Stimulated activated CD4-positive, alpha-beta T cell treated with anti-CD3 and anti-CD28 coated beads, Interleukin-12 subunit alpha, Interleukin-12 subunit beta, amount 100 ng/mL, for 48 hours (primary cell): ENCODE measurements around the gene PCSK1N.
"Not testable (repeated sequence)": the region's sequence is repeated elsewhere in the genome, so short reads cannot be mapped to it uniquely, and the experiment has no call there.

Experiments used
- DNase-seq, 3 donors: peaks; one replicate each; pipeline ENCODE4 v3.0.0-alpha.2; 2020; ENCODE audit warnings: low read depth in 2 of 3, low spot score in 1 of 3

PCSK1N gene, protein sequence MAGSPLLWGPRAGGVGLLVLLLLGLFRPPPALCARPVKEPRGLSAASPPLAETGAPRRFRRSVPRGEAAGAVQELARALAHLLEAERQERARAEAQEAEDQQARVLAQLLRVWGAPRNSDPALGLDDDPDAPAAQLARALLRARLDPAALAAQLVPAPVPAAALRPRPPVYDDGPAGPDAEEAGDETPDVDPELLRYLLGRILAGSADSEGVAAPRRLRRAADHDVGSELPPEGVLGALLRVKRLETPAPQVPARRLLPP

DNA sequence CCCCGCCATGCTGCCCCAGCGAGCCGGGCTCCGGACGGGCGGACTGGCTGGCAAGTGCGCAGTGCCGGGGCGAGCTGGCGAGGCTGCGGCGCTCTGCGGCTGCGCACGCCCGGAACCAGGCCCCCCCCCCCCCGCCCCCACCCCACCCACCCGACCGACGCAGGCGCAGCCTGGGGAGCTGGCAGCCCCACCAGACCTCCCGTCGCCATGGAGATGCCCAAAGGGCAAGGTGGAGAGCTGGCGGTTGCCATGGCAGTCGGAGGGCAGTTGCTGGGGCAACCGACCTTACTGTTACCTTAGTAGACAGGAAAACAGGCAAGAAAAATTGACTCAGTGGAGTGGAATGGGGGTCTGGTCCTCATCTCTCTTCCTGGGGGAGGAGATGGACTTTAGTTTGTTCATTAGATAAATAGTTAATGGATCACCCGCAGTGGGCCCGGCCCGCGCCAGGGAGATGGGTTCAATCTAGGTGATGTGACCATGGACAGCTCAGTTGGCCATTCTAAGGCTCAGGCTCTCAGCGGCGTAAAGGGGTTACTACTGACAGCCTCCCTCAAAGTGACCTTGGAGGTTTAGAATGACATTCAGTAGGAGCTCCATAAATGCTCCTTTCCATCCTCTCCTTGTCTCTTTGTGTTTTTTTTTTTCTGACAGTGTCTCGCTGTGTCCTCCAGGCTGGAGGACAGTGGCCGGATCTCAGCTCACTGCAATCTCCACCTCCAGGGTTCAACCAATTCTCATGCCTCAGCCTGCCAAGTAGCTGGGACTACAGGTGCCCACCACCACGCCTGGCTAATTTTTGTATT is at the start of gene PCSK1N:
Gene PCSK1N (minus strand): TSS at position 87 of the 806 bp plus-strand sequence. CDS start 78 bp downstream, at position 9.
- no peak for DNase-seq

DNA sequence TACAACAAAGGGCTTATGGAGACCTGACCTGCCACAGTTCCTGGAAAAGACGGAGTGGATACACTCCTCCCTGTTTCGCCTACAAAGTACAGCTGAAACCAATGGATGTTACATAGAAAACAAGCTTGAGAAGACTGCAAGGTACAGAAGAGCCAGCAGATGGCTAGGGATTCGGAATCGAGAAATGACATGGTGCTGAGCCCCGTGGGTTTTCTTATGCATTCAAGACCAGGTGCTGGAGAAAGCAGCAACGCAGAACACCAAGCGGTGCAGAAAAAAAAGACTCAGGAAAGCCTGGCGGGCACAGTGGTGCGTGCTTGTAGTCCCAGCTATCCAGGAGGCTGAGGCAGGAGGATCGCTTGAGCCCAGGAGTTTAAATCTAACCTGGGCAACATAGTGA is 48.3 kb upstream of the PCSK1N start:
- no peak for DNase-seq

DNA sequence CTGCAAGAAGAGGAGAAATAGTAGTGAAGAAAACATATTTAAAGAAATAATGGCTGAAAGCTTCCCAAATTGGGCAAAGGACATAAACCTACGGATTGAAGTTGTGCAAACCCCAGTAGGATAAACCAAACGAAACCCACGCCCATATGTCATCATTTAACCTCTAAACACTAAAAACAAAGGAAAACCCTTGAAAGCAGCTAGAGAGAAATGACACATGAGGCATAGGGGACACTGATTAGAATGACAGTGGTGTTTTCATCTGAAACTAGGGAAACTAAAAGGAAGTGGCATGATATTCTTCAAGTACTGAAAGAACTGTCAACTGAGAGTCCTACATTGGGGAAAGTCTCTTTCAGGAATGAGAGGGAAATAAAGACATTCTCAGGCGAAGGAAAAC is 41.5 kb upstream of the PCSK1N start:
- not testable (repeated sequence) for DNase-seq

DNA sequence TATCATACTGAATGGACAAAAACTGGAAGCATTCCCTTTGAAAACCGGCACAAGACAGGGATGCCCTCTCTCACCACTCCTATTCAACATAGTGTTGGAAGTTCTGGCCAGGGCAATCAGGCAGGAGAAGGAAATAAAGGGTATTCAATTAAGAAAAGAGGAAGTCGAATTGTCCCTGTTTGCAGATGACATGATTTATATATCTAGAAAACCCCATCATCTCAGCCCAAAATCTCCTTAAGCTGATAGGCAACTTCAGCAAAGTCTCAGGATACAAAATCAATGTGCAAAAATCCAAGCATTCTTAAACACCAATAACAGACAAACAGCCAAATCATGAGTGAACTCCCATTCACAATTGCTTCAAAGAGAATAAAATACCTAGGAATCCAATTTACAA is 36.6 kb upstream of the PCSK1N start:
- DNase-seq, result not testable (repeated sequence)

DNA sequence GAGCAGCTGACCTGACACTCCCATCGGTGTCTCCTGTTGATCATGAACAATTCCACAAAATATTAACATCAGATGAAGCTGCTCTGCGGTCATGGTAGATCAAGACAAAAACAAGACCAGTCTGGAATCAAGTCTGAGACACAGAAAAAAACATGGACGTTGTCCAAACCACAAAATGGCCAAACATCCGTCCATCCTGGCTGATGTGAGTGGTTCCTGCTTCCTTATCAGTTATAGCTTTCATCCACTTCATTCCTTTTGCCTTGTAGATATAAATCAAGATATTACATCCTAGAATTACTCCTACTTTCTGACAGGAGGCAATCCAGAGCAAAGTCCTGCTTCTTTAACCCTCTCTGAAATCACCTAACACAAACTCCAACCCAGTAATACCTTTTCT is 28.8 kb upstream of the PCSK1N start:
- DNase-seq, result no peak

DNA sequence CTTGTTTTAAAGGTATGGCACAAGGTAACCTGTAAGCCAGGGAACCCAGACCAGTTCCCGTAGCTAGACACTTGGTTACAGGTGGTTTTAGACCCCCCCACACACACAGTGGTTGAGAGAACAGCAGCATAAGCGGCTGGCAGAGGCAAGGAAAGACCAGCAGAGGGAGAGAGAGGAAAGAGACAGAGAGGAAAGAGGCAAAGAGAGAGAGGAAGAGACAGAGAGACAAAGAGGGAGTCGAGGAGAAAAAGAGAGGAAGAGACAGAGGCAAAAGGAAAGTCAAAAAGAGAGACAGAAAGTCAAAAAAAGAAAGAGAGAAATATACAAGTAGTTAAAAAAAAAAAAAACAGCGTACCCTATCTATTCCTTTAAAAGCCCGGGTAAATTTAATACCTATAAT is 19.5 kb upstream of the PCSK1N start:
- no peak for DNase-seq

DNA sequence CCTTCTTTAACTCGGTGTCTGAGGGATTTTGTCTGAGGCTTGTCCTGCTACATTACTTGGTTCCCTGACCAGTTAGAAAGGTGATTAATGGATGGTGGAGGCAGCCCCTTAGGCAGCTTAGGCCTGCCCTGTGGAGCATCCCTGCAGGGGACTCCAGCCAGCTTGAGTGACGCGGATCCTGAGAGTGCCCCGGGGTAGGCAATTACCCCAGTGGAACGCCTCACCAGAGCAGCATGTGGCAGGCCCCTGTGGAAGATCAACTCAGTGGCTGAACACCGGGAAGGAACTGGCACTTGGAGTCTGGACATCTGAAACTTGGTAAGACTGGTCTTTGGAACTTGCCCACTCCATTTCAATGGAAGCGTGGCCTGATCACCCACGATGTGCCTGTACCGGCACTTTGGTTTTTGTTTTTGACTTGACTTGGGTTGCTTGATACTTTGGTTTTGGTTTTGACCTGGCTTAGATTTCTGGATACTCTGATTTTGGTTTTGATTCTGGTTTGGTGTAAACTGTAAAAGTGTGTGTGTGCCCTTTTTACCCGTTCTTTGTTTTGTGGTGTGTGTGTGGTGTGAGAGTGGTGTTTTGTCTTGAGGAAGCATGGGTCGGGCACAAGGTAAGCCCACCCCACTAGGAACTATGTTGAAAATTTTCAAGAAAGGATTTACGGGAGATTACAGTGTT is 18.9 kb upstream of the PCSK1N start:
- not testable (repeated sequence) for DNase-seq

DNA sequence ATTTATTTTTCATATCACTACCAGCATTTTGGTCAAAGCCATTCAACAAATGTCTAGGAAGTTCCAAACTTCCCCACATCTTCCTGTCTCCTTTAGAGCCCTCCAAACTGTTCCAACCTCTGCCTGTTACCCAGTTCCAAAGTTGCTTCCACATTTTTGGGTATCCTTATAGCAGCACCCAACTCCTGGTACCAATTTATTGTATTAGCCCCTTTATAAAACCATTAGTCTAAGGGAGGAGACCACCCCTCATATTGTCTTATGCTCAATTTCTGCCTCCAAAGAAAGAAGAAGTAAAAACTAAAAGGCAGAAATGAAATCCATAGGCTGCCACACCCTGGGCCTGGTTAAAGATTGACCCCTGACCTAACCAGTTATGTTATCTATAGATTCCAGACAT is 18.1 kb upstream of the PCSK1N start:
- not testable (repeated sequence) for DNase-seq

DNA sequence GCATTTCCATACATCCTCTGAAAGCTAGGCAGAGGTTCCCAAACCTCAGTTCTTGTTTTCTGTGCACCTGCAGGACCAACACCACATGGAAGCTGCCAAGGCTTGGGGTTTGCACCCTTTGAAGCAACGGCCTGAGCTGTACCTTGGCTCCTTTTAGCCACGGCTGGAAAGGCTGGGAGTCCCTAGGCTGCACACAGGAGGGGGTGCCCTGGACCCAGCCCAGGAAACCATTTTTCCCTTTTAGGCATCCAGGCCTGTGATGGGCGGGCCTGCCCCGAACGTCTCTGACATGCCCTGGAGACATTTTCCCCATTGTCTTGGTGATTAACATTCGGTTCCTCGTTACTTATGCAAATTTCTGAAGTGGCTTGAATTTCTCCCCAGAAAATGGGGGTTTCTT is 17.4 kb upstream of the PCSK1N start:
- DNase-seq, result no peak

DNA sequence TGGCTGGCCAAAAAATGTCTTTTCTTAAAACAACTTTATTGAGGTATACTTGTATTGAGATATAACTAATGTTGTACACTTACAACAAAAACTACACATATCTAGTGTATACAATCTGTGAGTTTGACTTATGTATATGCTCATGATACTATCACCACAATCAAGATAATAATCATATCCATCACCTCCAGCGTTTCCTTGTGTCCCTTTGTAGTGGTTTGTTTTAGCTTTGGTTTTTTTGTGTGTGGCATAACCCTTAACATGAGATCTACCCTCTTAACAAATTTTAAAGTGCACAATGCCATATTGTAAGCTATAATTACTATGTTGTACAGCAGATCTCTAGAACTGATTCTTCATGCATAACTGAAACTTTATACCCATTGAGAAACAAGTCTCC is 13.4 kb upstream of the PCSK1N start:
- DNase-seq, result no peak

DNA sequence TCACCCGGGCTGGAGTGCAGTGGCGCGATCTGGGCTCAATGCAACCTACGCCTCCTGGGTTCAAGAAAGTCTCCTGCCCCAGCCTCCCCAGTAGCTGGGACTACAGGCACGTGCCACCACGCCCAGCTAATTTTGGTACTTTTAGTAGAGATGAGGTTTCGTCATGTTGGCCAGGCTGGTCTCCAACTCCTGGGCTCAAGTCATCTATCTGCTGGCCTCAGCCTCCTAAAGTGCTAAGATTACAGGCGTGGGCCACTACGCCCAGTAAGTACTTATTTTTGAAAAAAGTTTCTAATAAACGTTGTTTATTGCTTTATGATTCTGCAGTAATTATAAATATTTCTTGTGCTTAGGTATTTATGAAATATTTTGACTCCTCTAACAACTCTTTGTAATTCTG is 4.3 kb upstream of the PCSK1N start:
- no peak for DNase-seq

DNA sequence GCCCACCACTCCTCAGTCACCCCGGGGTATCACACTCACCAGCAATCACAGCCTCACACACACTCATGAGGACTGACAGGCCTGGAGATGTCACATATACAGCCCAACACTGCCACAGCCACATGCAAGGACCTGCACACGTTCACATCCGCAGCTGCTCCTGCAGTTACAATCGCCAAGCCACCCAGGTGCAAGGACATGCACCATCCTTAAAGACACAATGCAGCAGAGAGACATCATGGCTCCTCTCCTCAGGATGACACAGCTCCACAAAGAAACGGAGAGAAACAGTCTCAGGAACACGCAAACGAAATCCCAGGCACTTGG is 1.1 kb downstream of the PCSK1N start:
- DNase-seq, result no peak

DNA sequence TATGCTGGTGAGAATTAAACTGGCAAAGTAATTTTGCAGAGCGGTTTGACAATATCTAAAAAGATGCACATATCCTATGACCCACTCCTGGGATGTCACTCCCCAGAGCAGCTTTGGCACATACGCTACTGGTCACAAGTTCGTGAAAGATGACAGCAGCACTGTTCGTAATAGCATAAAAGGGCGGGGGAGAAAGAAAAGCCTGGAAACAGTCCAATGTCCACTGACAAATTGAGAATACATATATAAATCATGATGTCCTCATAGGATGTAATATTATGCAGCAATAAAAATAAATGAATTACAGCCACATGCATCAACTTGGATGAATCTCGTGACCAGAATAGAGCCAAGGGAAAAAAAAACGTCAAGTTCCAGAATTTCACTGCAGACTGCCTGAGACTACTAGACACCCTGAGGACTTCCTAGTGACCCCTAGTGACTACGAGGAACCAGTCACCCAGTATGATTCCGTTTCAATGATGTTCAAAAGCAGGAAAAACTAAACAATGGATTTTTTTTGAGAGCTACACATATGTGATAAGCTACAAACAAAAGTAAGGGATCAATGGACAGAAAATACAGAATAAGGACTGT is 1.8 kb downstream of the PCSK1N start:
- no peak for DNase-seq

DNA sequence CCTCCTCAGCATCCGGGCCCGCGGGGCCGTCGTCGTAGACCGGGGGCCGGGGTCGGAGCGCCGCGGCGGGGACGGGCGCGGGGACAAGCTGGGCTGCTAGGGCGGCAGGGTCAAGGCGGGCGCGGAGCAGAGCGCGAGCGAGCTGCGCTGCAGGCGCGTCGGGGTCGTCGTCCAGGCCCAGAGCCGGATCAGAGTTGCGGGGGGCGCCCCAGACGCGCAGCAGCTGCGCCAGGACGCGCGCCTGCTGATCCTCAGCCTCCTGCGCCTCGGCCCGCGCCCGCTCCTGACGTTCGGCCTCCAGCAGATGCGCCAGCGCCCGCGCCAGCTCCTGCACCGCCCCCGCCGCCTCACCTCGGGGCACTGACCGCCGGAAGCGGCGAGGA is 3.5 kb downstream of the PCSK1N start:
- no peak for DNase-seq

DNA sequence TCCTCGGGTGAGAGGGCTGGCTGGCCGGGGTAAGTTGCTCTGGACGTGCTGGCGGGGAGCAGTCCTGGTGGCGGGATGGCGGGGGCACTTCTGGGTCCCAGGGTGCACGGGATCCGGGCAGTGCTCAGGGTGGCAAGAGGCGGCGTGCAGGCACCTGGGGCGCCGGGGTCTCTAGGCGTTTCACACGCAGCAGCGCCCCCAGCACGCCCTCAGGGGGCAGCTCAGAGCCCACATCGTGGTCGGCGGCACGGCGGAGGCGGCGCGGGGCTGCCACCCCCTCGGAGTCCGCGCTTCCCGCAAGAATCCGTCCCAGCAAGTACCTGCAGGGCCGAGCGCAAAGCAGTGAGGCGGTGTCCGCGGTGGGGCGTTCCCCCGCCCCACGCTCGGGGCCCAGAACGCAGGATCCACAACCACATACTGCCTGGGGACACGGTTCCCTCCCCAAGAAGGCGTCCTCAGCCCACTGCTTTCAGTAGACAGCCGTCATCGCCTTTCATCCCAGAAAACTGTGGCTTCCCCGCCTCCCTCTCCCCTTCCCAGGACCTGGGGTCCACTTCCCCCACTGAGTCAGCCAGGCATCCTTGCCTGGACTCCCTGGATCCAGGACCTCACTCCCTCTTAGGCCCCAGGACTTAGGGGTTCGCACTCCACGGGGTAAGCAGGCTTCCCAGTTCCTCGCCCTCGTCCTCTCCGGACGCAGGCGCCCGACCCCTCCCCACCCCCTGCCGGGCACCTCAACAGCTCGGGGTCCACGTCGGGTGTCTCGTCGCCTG is 4.1 kb downstream of the PCSK1N start:
- DNase-seq, result no peak

DNA sequence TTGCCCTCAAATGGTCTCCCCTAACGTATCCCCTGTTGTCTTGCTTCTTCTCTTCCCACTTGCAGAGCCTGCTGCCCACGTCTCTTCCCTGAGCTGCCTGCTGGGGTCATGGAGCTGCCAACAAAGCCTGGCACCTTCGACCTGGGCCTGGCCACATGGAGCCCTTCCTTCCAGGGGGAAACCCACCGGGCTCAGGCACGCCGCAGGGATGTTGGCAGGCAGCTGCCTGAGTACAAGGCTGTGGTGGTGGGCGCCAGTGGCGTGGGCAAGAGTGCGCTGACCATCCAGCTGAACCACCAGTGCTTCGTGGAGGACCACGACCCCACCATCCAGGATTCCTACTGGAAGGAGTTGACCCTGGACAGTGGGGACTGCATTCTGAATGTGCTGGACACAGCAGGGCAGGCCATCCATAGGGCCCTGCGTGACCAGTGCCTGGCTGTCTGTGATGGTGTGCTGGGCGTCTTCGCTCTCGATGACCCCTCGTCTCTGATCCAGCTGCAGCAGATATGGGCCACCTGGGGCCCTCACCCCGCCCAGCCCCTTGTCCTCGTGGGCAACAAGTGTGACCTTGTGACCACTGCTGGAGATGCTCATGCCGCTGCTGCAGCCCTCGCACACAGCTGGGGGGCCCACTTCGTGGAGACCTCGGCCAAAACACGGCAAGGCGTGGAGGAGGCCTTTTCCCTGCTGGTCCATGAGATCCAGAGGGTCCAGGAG is 6.2 kb downstream of the PCSK1N start:
- DNase-seq, result no peak

DNA sequence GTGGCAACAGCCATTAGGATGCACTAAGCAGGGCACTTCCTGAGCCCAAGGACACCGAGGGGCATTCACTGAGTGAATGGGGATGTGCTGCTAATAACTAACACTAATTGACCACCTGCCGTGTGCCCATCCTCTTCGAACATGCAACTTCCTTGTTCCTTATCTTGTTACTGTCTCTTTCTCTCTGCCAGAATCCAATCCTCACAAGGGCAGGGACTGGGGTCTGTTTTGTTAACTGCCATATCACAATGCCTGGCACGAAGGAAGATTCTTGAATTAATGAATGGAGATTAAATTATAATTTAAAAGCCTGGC is 7.8 kb downstream of the PCSK1N start:
- DNase-seq, result no peak

DNA sequence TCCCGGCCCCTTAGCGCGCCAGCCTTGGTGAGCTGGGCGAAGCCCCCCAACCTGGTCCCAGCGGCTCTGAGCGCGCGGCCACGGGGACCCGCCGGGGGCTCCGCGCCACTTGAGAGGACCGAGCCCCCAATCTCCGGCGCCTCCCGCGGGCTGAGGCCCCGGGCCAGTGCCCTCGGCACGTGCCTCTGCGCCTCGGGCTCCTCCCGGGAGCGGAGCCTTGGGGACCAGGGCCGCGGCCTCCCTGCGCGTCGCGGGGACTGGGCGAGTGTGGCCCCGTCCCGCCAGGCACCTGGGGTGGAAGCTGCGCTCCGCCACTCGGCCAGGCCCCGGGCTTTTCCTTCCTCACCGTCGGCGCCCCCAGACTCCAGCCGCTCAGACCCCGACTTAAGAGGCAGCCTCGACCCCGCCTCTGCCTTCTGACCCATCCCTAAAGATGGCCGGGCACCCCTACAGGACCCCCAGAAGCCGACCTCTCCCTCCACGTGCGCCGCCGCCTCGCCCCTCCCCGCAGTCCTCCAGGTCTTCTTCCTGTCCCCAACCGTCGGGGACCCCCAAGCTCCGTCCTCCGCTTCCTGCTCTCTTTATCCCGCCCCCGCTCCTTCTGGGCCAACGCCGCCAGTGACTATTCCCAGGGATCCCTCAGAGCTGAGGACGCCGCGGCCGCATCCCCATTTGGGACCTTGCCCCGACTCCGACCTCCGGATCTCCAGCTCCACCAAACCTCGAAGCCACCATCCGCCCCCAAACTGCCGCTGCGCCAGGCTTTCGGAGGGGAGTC is 8.3 kb downstream of the PCSK1N start:
- DNase-seq, result no peak

DNA sequence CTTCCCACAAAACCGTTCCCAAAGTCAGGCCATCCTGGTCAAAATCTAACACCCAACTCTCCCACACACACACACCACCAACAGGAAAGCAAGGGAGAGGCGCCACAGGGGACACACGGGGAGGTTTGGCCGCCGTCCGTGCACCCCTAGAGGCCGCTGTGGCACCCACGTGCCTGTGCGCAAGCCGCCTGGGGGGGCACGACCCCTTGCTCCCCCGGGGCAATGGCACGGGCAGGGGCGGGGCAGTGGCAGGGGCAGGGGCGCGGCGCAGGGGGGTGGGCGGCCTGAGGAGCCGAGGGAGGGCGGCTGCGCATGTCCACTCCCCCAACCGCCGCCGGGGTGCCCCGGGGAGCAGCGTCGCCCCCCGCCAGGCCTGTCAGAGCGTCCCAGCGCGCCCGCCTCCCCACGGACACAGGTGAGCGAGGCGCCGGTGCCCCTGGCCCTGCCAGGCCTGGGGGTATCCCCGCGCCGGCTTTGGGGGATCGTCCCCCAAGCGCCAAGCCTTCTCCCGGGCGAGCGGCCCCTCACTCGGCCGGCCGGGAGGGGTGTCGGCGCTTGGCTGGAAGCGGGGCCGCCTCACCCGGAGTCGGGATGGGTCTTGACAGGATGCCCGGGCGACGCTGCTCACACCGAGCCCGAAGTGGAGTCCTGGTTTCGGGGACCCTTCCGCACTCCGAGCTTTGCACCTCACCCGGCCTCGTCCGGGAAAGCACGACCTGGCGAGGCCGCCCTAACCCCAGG is 9.1 kb downstream of the PCSK1N start, which contains the start of gene ERAS:
Gene ERAS (plus strand): TSS at position 379 of the 741 bp plus-strand sequence. CDS start 2,611 bp downstream, outside the sequence.
- no peak for DNase-seq
